HEK293 (cell line): ENCODE results near the gene ISOC1.

ENCODE experiments used
- BCL11B ChIP-seq: fragments of 450-650 bp; formaldehyde crosslinking; IDR thresholded peaks from 2 replicates; pipeline ENCODE4 v1.5.1; 2016; ENCODE audit warnings: low read depth, missing biosample characterization, missing genetic modification characterization
- EGR2 ChIP-seq: fragments of 450-650 bp; formaldehyde crosslinking; IDR thresholded peaks from 2 replicates; pipeline ENCODE4 v1.5.1; 2016; ENCODE audit warnings: low read depth, missing biosample characterization, missing genetic modification characterization
- FEZF1 ChIP-seq: fragments of 450-650 bp; formaldehyde crosslinking; IDR thresholded peaks from 2 replicates; pipeline ENCODE4 v1.5.1; 2016; ENCODE audit warnings: missing biosample characterization, missing genetic modification characterization
- GLIS1 ChIP-seq: fragments of 450-650 bp; formaldehyde crosslinking; IDR thresholded peaks from 2 replicates; pipeline ENCODE4 v1.5.1; 2016; ENCODE audit warnings: missing biosample characterization, missing genetic modification characterization
- GLIS2 ChIP-seq: fragments of 450-650 bp; formaldehyde crosslinking; IDR thresholded peaks from 2 replicates; pipeline ENCODE4 v1.5.1; 2016; ENCODE audit warnings: missing biosample characterization, missing genetic modification characterization
- IKZF3 ChIP-seq: fragments of 450-650 bp; IDR thresholded peaks from 2 replicates; pipeline ENCODE4 v1.5.0; 2018; ENCODE audit warnings: missing biosample characterization, mild to moderate bottlenecking, missing genetic modification characterization, moderate library complexity
- SP2 ChIP-seq: fragments of 450-650 bp; formaldehyde crosslinking; IDR thresholded peaks from 2 replicates; pipeline ENCODE4 v1.5.1; 2016; ENCODE audit warnings: missing biosample characterization, missing genetic modification characterization
- ZBTB20 ChIP-seq: fragments of 450-650 bp; formaldehyde crosslinking; IDR thresholded peaks from 2 replicates; pipeline ENCODE4 v1.5.1; 2016; ENCODE audit warnings: missing biosample characterization, missing genetic modification characterization
- ZBTB44 ChIP-seq: fragments of 450-650 bp; IDR thresholded peaks from 2 replicates; pipeline ENCODE4 v1.5.1; 2018; ENCODE audit warnings: missing biosample characterization, mild to moderate bottlenecking, missing genetic modification characterization
- ZBTB8A ChIP-seq: fragments of 450-650 bp; formaldehyde crosslinking; IDR thresholded peaks from 2 replicates; pipeline ENCODE4 v1.5.1; 2016; ENCODE audit warnings: missing biosample characterization, missing genetic modification characterization
- ZEB2 ChIP-seq: fragments of 450-650 bp; formaldehyde crosslinking; IDR thresholded peaks from 2 replicates; pipeline ENCODE4 v1.5.1; 2016; ENCODE audit warnings: missing biosample characterization, missing genetic modification characterization
- ZFHX2 ChIP-seq: fragments of 450-650 bp; formaldehyde crosslinking; conservative IDR thresholded peaks from 2 replicates; pipeline ENCODE4 v1.5.1; 2016; ENCODE audit warnings: missing biosample characterization, missing genetic modification characterization
- ZFP3 ChIP-seq: fragments of 450-650 bp; formaldehyde crosslinking; IDR thresholded peaks from 2 replicates; pipeline ENCODE4 v1.5.1; 2016; ENCODE audit warnings: low read depth, missing biosample characterization, missing genetic modification characterization
- ZNF114 ChIP-seq: fragments of 450-650 bp; formaldehyde crosslinking; IDR thresholded peaks from 2 replicates; pipeline ENCODE4 v1.5.0; 2017; ENCODE audit warnings: missing biosample characterization, missing genetic modification characterization
- ZNF292 ChIP-seq: fragments of 450-650 bp; formaldehyde crosslinking; IDR thresholded peaks from 2 replicates; pipeline ENCODE4 v1.5.1; 2016; ENCODE audit warnings: low read depth, missing biosample characterization, missing genetic modification characterization, borderline replicate concordance
- ZNF398 ChIP-seq: fragments of 450-650 bp; formaldehyde crosslinking; IDR thresholded peaks from 2 replicates; pipeline ENCODE4 v1.5.1; 2017; ENCODE audit warnings: missing biosample characterization, missing genetic modification characterization
- ZNF501 ChIP-seq: fragments of 450-650 bp; formaldehyde crosslinking; IDR thresholded peaks from 2 replicates; pipeline ENCODE4 v1.5.1; 2016; ENCODE audit warnings: missing biosample characterization, missing genetic modification characterization
- ZNF518A ChIP-seq: fragments of 450-650 bp; formaldehyde crosslinking; conservative IDR thresholded peaks from 2 replicates; pipeline ENCODE4 v1.5.1; 2016; ENCODE audit warnings: low read depth, missing biosample characterization, missing genetic modification characterization
- ZNF544 ChIP-seq: fragments of 450-650 bp; formaldehyde crosslinking; IDR thresholded peaks from 2 replicates; pipeline ENCODE4 v1.5.0; 2017; ENCODE audit warnings: missing biosample characterization, missing genetic modification characterization
- ZNF580 ChIP-seq: fragments of 450-650 bp; formaldehyde crosslinking; IDR thresholded peaks from 2 replicates; pipeline ENCODE4 v1.5.1; 2016; ENCODE audit warnings: missing biosample characterization, missing genetic modification characterization
- ZNF600 ChIP-seq: fragments of 450-650 bp; formaldehyde crosslinking; IDR thresholded peaks from 2 replicates; pipeline ENCODE4 v1.5.1; 2016; ENCODE audit warnings: missing biosample characterization, missing genetic modification characterization
- ZNF610 ChIP-seq: fragments of 450-650 bp; formaldehyde crosslinking; IDR thresholded peaks from 2 replicates; pipeline ENCODE4 v1.5.1; 2016; ENCODE audit warnings: missing biosample characterization, missing genetic modification characterization, borderline replicate concordance
- ZNF621 ChIP-seq: fragments of 450-650 bp; formaldehyde crosslinking; IDR thresholded peaks from 2 replicates; pipeline ENCODE4 v1.5.1; 2017; ENCODE audit warnings: missing biosample characterization, missing genetic modification characterization
- ZNF692 ChIP-seq: fragments of 450-650 bp; formaldehyde crosslinking; IDR thresholded peaks from 2 replicates; pipeline ENCODE4 v1.5.1; 2016; ENCODE audit warnings: missing biosample characterization, missing genetic modification characterization
- ZNF837 ChIP-seq: fragments of 450-650 bp; formaldehyde crosslinking; IDR thresholded peaks from 2 replicates; pipeline ENCODE4 v1.5.1; 2016; ENCODE audit warnings: missing biosample characterization, missing genetic modification characterization

ISOC1 gene

GRCh38 chr5:129094924-129095899 lies 663 bp downstream of the ISOC1 start (continued):
- no peak for TF ChIP-seq ZNF621 (tag by site-specific recombination)
- TF ChIP-seq ZNF610 = 0 out of 2 replicates have a peak, but pooled peaks have one; percentile 53
- TF ChIP-seq ZNF398 (tag by site-specific recombination) = no peak
- peak; percentile 74 for TF ChIP-seq ZFHX2 (tag by site-specific recombination)
- TF ChIP-seq SP2 (tag by site-specific recombination) = peak; percentile 84
- peak; percentile 61; the same call in 1 of the 2 replicates for TF ChIP-seq GLIS2 (tag by site-specific recombination)
- no peak for TF ChIP-seq ZNF544
- TF ChIP-seq ZNF292 = no peak
- TF ChIP-seq ZNF692 (tag by site-specific recombination) = peak; percentile 43; the same call in 1 of the 2 replicates
- peak; percentile 99 for TF ChIP-seq ZBTB20 (tag by site-specific recombination)
- TF ChIP-seq ZBTB8A (tag by site-specific recombination) = 0 out of 2 replicates have a peak, but pooled peaks have one; percentile 49
- 0 out of 2 replicates have a peak, but pooled peaks have one; percentile 62 for TF ChIP-seq EGR2 (tag by site-specific recombination)
- no peak for TF ChIP-seq ZNF114 (tag by site-specific recombination)
- no peak for TF ChIP-seq IKZF3 (tag by site-specific recombination)
- no peak for TF ChIP-seq ZNF837
- no peak for TF ChIP-seq ZBTB44 (tag by site-specific recombination)
- TF ChIP-seq GLIS1 = peak; percentile 45; the same call in 1 of the 2 replicates
- TF ChIP-seq ZNF518A (tag by site-specific recombination) = no peak
- no peak; the same call in 1 of the 2 replicates for TF ChIP-seq ZNF600 (tag by site-specific recombination)
- no peak for TF ChIP-seq BCL11B (tag by site-specific recombination)
- no peak for TF ChIP-seq ZFP3 (tag by site-specific recombination)
- TF ChIP-seq ZEB2 (tag by site-specific recombination) = peak; percentile 90
- TF ChIP-seq ZNF501 (tag by site-specific recombination) = peak; percentile 77; the same call in 1 of the 2 replicates
- no peak for TF ChIP-seq FEZF1 (tag by site-specific recombination)
- TF ChIP-seq ZNF580 = no peak
